Stimulated activated CD4-positive, alpha-beta T cell treated with anti-CD3 and anti-CD28 coated beads, Interleukin-1b, Interleukin-23, amount 100 ng/mL, for 4 hours (primary cell): ENCODE results near the gene ATXN2.

Experiments used
- DNase-seq, 2 donors: peaks; one replicate each; pipeline ENCODE4 v3.0.0-alpha.2; 2020; ENCODE audit warnings: low read depth in 2 of 2

The ATXN2 gene

DNA sequence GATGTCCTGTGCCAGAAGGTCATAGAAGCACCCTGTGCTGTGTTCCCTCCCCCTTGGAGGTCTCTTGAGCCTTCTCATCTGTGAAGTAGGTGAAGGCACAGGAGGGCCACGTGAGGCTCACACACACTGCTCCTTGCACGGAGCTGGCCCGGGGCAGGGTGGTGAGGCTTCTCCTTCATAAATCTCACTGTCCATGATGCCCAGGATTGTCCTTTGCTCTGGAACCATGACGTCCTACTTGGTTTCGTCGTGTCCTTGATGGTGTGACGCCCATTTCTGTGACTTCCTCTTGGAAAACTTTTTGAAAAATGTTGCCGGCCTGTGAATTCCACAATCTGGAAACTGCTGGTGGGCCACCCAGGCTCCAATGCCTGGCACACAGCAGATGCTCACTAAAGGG lies 159.0 kb downstream of the ATXN2 start:
- no peak for DNase-seq

GRCh38 chr12:111439657-111440151 lies 159.4 kb downstream of the ATXN2 start:
- DNase-seq = no peak

DNA sequence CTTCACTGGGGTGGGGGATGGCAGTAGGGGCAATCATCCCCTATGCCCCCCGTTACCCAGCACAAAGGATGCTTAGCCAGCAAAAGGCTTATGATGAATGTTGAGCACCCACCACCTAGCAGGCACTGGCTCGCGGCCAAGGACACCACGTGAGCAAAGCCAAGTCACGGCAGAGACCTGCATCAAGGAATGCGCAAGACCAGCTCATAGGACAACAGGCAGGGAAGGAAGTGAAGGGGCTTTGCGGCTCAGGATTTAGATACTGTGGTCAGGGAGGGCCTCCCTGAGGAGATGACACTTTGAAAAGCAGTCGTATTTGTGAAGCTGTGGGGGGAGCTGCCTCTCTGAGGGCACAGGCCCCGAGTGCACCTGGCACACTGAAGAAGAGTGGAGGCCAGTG lies 160.6 kb downstream of the ATXN2 start:
- DNase-seq = peak in 1 of 2 donors; percentile 40

DNA sequence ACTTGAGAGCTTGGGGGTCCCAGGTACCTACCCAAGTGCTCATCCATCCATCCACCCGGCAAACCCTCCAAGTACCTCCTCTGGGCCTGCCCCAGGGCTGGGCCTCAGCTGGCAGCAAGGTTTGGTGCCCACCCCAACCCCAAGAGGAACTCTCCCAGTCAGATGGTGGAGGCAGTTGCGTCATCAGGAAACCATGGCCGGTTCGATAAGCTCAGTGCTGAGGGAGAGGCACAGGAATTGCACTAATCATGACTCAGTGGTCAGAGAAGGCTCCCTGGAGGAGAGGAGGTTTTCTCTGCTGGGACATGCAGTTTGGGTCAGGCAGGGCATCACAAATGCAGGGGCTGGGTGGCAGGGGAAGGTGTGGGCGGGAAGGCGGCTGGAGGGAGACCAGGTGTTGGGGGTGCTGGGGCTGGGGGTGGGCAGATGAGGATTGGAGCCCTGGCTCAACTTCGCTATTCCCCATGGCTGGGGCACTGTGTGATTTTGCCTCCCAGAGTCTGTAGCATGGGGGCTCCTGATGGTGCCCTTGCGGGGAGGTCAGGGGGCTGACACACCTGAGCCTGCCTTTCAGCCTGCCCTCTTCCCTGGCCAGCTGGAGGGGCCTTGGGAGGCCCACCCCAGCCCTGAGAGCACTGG lies 161.2 kb downstream of the ATXN2 start:
- no peak for DNase-seq

- no peak for DNase-seq
These were observed 162.3 kb downstream of the ATXN2 start for GRCh38 chr12:111436811-111437210.

GRCh38 chr12:111436266-111436665 lies 162.8 kb downstream of the ATXN2 start:
- DNase-seq = no peak

- DNase-seq = no peak
These were observed 163.4 kb downstream of the ATXN2 start for GRCh38 chr12:111435661-111436201.

- peak; percentile 61 to 78 for DNase-seq
These were observed 164.3 kb downstream of the ATXN2 start for GRCh38 chr12:111434680-111435338.

DNA sequence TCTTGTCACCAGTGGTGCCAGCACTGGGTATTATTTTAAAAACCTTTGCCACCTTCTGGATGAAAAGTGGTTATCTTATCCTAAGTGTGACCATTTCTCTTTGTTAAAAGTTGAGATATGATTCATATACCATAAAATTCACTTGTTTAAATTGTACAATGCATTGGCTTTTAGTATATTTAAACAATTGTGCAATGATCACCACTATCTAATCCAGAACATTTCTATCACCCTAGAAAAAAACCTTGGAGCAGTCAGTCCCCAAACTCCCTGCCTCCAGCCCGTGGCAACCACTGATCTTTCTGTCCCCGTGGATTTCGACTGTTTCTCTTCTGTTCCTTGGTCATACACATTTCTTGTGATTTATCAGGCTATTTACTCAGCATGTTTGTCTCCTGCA lies 165.1 kb downstream of the ATXN2 start:
- DNase-seq = no peak

DNA sequence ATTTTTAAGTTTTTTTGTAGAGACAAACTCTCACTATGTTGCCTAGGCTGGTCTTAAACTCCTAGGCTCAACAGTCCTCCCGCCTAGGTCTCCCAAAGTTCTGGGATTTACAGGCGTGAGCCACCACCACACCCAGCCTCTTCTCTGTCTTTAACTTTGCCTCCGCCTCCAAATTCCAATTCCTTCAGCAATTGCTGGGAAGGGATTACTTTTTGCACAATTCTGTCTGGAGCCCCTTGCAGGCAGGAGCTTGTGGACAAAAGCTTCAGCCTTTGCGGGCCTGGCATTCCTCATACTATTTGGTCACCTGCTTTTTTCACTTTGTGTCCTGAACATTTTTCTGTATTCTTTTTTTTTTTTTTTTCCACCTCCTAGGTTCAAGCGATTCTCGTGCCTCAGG lies 167.3 kb downstream of the ATXN2 start:
- no peak for DNase-seq

DNA sequence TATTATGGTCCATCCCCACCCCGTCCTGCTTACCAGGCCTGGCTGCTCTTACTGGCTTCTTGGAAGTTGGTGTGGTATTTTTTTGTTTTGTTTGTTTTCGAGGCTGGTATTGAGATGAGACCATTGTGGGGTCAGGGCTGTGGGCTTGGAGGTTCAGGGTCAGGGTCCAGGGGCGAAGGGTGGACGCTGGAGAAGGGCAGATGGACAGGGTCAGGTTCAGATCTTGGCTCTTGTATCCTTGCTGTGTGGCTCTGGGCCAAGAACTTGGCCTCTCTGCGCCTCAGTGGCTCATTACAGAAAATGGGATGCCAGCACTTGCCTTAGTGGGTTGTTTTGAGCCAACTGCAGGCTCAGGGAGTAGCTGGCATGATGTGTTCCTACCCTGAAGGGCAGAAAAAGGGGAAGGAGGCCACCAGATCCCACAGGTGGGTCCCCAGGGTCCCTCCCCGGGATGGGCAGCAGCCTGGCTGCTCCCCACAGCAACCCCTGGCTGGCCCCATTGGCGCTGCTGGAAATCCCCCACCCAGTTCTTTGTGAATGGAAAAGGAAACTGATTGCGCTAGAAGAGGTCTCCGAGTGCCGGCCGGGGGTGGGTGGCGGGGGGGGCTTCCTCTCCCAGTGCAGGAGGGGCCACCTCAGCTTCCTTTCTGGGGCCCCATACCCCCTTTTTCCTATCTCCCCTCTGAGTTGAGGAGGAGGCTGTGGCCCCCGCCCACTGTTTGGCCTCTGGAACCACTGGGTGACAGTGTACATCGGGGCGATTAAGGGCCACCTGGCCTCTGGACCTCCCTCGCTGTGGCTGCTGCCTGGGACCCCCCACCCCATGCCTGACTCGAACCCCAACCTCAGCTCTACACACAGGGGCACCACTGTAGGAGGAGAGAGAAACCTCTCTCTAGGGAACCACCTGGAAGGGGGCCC lies 168.4 kb downstream of the ATXN2 start:
- peak; percentile 51 to 54 for DNase-seq

DNA sequence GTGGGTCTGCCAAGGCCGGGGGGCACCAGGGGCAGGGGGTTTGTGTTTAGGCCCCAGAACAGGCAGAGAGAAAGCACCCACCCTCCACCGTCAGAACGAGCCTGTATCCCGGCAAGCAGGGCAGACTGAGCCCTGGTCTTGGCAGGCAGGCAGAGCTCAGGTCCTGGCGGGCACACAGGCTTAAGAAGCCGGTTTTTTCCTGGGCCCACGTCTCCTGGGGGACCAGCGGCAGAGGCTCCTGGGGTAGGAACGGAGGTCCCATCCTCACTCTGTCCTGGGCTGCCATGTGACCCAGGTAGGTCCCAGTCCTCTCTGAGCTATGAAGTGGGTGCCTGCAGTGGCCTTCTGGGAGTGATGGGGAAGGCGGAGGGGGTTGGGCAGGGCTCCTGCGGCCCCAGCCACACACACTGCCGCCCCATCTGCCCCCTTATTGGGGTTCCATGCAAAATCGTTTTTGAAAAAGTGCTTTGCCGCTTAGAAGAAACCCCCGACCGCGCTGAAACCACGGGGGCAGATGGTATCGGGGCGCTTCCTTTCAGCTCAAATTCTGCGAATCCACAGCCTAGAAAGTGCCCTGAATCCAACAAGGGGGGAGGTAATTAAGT lies 169.2 kb downstream of the ATXN2 start:
- DNase-seq = peak in 1 of 2 donors; percentile 39

DNA sequence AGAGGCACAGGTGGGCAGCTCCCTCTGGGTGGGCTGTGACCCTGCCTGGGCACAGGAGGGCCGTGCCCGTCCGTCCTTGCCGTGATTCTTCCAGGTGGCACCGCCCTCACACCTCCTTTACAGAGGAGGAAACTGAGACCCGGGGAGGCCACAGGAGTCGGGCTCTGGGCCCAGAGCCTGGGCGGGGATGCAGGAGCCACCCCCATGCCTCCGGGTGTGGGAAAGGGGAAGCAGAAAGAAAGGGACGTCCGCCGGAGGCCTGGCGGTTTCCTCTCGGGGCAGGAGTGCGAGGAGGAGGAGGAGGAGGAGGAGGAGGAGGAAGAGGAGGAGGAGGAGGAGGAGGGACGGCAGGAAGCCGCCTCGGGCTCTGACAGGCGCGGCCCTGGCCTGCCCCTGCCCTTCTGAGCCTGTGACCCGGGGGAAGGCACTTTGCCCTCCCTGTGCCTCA lies 170.4 kb downstream of the ATXN2 start:
- DNase-seq = no peak

GRCh38 chr12:111428081-111428727 lies 170.9 kb downstream of the ATXN2 start:
- DNase-seq = no peak

DNA sequence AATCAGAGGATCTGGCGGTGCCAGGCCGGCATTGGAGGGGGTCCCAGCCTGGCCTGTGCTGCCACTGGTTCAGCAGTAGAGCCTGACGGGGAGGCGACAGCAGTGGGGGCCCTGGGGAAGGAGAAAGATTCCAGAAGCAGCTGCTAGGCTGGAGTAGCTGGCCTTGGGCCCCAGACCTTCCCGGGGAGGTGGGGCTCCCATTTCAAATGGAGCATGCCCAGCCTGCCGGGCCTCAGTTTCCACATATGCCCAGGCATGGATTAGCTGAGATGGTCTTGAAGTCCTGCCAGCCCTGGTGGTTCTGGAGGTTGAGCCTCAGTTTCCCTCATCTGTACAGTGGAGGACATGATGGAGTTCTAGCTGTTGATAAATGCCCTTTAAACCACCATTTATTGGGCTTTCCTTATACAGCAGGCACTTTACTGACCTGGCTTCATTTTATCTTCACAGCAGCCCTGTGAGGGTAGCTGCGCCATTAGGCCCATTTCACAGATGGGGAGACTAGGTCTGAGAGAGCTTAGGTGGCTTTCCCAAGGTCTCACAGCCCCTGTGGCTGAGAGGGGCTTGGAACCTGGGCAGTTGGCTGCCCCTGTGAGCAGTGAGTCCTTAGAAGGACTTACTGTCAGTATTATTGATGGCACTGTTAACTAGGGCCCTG lies 171.6 kb downstream of the ATXN2 start:
- DNase-seq = no peak

DNA sequence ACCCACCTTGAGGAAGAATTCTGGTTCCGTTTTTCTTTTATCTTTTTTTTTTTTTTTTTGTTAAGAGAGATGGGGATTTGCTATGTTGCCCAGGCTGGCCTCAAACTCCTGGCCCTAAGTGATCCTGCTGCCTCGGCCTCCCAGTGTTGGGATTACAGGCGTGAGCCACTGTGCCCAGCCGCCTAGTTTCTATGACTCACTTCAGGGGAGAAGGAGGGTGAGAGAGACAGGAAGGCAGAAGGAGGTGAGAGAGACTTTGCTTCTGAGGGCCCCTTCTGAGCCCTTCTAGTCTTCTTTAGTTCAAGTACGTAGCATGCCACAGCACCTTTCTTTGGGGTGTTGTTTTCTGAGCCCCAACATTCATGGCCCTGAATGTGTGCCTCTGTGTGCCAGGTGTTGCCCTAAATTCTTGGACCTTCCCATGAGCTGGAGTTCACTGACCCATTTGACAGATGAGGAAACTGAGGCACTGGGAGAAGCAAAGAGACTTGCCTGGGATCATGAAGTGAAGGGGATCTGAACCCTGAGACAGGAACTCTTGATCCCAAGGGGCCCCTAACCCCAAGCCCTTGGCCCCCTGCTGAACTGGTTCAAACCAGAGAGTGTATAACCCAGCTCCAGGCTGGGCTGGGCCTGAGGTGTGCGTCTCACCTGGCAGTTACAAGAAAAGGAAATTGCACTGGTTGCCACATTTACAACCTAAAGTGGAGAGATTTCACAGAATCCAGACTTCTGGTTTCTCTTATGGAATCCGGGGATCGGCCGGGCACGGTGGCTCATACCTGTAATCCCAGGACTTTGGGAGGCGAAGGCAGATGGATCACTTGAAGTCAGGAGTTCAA lies 172.6 kb downstream of the ATXN2 start:
- DNase-seq = no peak

DNA sequence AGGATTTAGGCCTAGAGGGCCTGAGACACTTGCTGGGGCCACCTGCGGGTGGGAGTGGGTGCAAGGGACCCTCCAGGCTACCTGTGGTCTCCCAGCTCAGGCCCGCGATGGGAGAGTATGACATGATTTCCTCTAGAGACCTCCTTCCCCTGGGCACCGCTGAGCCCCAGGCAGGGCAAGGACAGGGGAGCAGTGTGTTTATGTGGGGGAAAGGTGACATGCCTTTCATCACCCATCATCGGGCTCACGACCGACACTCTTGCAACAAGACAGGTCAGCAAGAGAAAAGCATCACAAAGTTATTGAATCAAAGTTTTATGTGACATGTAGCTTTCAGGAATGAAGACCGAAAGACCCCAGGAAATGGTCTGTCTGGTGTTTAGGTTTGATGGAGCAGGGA lies 173.5 kb downstream of the ATXN2 start:
- DNase-seq = no peak

DNA sequence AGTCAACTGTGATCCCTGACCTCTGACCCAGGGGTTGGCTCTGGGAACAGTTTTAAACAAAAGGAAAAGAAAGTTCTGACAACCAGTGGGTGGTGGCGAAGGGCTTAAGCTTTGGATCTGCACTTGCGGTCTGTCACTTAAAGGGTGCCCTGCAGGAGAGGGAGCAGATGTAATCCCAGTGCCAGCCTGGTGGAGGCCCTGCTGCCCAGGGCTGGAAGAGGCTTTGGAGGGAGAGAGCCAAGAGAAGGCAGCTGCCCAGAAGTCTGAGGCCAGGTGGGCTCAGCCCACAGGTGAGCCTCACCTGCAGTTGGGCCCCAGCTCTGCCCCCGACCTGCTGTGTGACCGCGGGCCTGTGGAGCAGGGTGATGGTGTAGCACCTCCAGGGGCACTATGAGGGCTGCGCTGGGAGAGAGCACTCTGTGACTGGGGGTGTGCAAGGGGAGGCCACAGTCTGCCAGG lies 174.3 kb downstream of the ATXN2 start:
- no peak for DNase-seq

GRCh38 chr12:111424189-111424792 lies 174.8 kb downstream of the ATXN2 start:
- DNase-seq = no peak
